Measurements from ENCODE around the gene PPTC7.
"Not testable (repeated sequence)": the region's sequence is repeated elsewhere in the genome, so short reads cannot be mapped to it uniquely, and the experiment has no call there.

The PPTC7 gene

GRCh38 chr12:110583137-110584059 is at the start of gene PPTC7:
PPTC7 (minus strand) TSS chr12:110583318; CDS start chr12:110583031, 287 bp downstream.
- peak within 1 kb of the TSS; percentile 96 for H3K27ac Mint-ChIP-seq
- ATAC-seq (peak; percentile 91), DNase-seq (peak; percentile 98)
- H3K4me3 Mint-ChIP-seq: peak within 1 kb of the TSS; percentile 98
- no peaks in the 10 kb centered on the region for H3K27me3 Mint-ChIP-seq
- H3K36me3 Mint-ChIP-seq (ENCODE audit: low read depth): peaks cover 20% of the 10 kb centered on the region
- H3K9me3 Mint-ChIP-seq: no peaks in the 10 kb centered on the region
- H3K4me1 Mint-ChIP-seq: peaks cover 60% of the 10 kb centered on the region

- Mint-ChIP-seq H3K36me3 (ENCODE audit: low read depth) (peaks cover 11% of the 10 kb centered on the region), H3K9me3 (no peaks in the 10 kb centered on the region), H3K4me1 (peaks cover 16% of the 10 kb centered on the region), H3K27me3 (no peaks in the 10 kb centered on the region), H3K4me3 (peak overlapping the region; percentile 2), H3K27ac (peak overlapping the region; percentile 60)
- ATAC-seq (no peak), DNase-seq (no peak)
Measured at GRCh38 chr12:110627500-110628195, 44.5 kb upstream of the PPTC7 start.

- no peaks in the 10 kb centered on the region for H3K27me3 Mint-ChIP-seq
- H3K9me3 Mint-ChIP-seq: no peaks in the 10 kb centered on the region
- H3K4me1 Mint-ChIP-seq: peaks cover 34% of the 10 kb centered on the region
- H3K36me3 Mint-ChIP-seq (ENCODE audit: low read depth): peaks cover 3% of the 10 kb centered on the region
- DNase-seq: no peak
- H3K27ac Mint-ChIP-seq: no peak overlapping the region
- no peak overlapping the region for H3K4me3 Mint-ChIP-seq
- ATAC-seq: no peak
Measured at GRCh38 chr12:110622582-110622981, 39.5 kb upstream of the PPTC7 start.

- ATAC-seq (peak; percentile 96), DNase-seq (peak; percentile 42)
- no peaks in the 10 kb centered on the region for H3K27me3 Mint-ChIP-seq
Measured at GRCh38 chr12:110619534-110619953, 36.4 kb upstream of the PPTC7 start.

GRCh38 chr12:110616471-110617115 is 33.5 kb upstream of the PPTC7 start:
- Mint-ChIP-seq H3K9me3 (no peaks in the 10 kb centered on the region), H3K27ac (peak overlapping the region; percentile 16), H3K4me3 (no peak overlapping the region), H3K27me3 (no peaks in the 10 kb centered on the region), H3K4me1 (peaks cover 51% of the 10 kb centered on the region), H3K36me3 (ENCODE audit: low read depth) (no peaks in the 10 kb centered on the region)
- DNase-seq (no peak), ATAC-seq (no peak)

More at GRCh38 chr12:110619534-110619953, 36.4 kb upstream of the PPTC7 start:
- peak overlapping the region; percentile 88 for H3K27ac Mint-ChIP-seq
- peak overlapping the region; percentile 47 for H3K4me3 Mint-ChIP-seq
- H3K9me3 Mint-ChIP-seq: no peaks in the 10 kb centered on the region
- H3K36me3 Mint-ChIP-seq (ENCODE audit: low read depth): peaks cover 3% of the 10 kb centered on the region
- H3K4me1 Mint-ChIP-seq: peaks cover 40% of the 10 kb centered on the region

- no peaks in the 10 kb centered on the region for H3K27me3 Mint-ChIP-seq
- H3K9me3 Mint-ChIP-seq: no peaks in the 10 kb centered on the region
- no peak for ATAC-seq
- DNase-seq: no peak
- peak overlapping the region; percentile 82 for H3K4me3 Mint-ChIP-seq
- peak overlapping the region; percentile 22 for H3K27ac Mint-ChIP-seq
- no peaks in the 10 kb centered on the region for H3K36me3 Mint-ChIP-seq (ENCODE audit: low read depth)
- peaks cover 46% of the 10 kb centered on the region for H3K4me1 Mint-ChIP-seq
Measured at GRCh38 chr12:110615171-110615570, 32.1 kb upstream of the PPTC7 start.

GRCh38 chr12:110613771-110614684 is 30.9 kb upstream of the PPTC7 start, which contains the start of gene TCTN1:
TCTN1 (plus strand) TSS chr12:110614129; CDS start chr12:110614183, 54 bp downstream.
- H3K27me3 Mint-ChIP-seq: no peaks in the 10 kb centered on the region
- no peaks in the 10 kb centered on the region for H3K36me3 Mint-ChIP-seq (ENCODE audit: low read depth)
- peak within 1 kb of the TSS; percentile 82 for H3K27ac Mint-ChIP-seq
- peak; percentile 99 for ATAC-seq
- no peaks in the 10 kb centered on the region for H3K9me3 Mint-ChIP-seq
- peaks cover 43% of the 10 kb centered on the region for H3K4me1 Mint-ChIP-seq
- H3K4me3 Mint-ChIP-seq: peak within 1 kb of the TSS; percentile 82
- DNase-seq: peak; percentile 99

- Mint-ChIP-seq H3K27ac (peak overlapping the region; percentile 82), H3K36me3 (ENCODE audit: low read depth) (no peaks in the 10 kb centered on the region)
Measured at GRCh38 chr12:110613071-110613770, 30.1 kb upstream of the PPTC7 start.

GRCh38 chr12:110606253-110606611 is 23.1 kb upstream of the PPTC7 start:
- peak overlapping the region; percentile 90 for H3K27ac Mint-ChIP-seq
- peak overlapping the region; percentile 83 for H3K4me3 Mint-ChIP-seq
- H3K9me3 Mint-ChIP-seq: no peaks in the 10 kb centered on the region
- H3K27me3 Mint-ChIP-seq: no peaks in the 10 kb centered on the region
- no peaks in the 10 kb centered on the region for H3K36me3 Mint-ChIP-seq (ENCODE audit: low read depth)
- ATAC-seq (no peak), DNase-seq (no peak)
- H3K4me1 Mint-ChIP-seq: peaks cover 32% of the 10 kb centered on the region

More at GRCh38 chr12:110613071-110613770, 30.1 kb upstream of the PPTC7 start:
- Mint-ChIP-seq H3K27me3 (no peaks in the 10 kb centered on the region), H3K4me1 (peaks cover 43% of the 10 kb centered on the region), H3K9me3 (no peaks in the 10 kb centered on the region), H3K4me3 (peak overlapping the region; percentile 82)
- ATAC-seq: no peak
- DNase-seq: no peak

GRCh38 chr12:110602085-110602814 is 19.1 kb upstream of the PPTC7 start:
- H3K27ac Mint-ChIP-seq; H3K9me3 Mint-ChIP-seq; H3K27me3 Mint-ChIP-seq; H3K4me3 Mint-ChIP-seq; H3K36me3 Mint-ChIP-seq (ENCODE audit: low read depth): not testable (repeated sequence)
- peaks cover 21% of the 10 kb centered on the region for H3K4me1 Mint-ChIP-seq
- peak; percentile 39 for DNase-seq
- peak; percentile 78 for ATAC-seq

- Mint-ChIP-seq H3K4me1 (peaks cover 11% of the 10 kb centered on the region), H3K36me3 (ENCODE audit: low read depth) (no peaks in the 10 kb centered on the region), H3K27ac (no peak overlapping the region), H3K9me3 (no peaks in the 10 kb centered on the region), H3K4me3 (no peak overlapping the region), H3K27me3 (no peaks in the 10 kb centered on the region)
- no peak for ATAC-seq
- no peak for DNase-seq
Measured at GRCh38 chr12:110600254-110600653, 17.1 kb upstream of the PPTC7 start.

- Mint-ChIP-seq H3K27me3 (no peaks in the 10 kb centered on the region), H3K36me3 (ENCODE audit: low read depth) (no peaks in the 10 kb centered on the region), H3K4me3 (no peak overlapping the region), H3K9me3 (no peaks in the 10 kb centered on the region), H3K4me1 (peaks cover 8% of the 10 kb centered on the region), H3K27ac (no peak overlapping the region)
- no peak for ATAC-seq
- DNase-seq: no peak
Measured at GRCh38 chr12:110599334-110599733, 16.2 kb upstream of the PPTC7 start.

GRCh38 chr12:110597885-110598284 is 14.8 kb upstream of the PPTC7 start:
- no peak for DNase-seq
- Mint-ChIP-seq H3K27ac (no peak overlapping the region), H3K36me3 (ENCODE audit: low read depth) (no peaks in the 10 kb centered on the region), H3K4me3 (no peak overlapping the region), H3K9me3 (no peaks in the 10 kb centered on the region), H3K27me3 (no peaks in the 10 kb centered on the region), H3K4me1 (peaks cover 7% of the 10 kb centered on the region)
- no peak for ATAC-seq
